Subcutaneous abdominal adipose tissue (tissue), 5 donors: ENCODE data around the gene GPC5.
A peak's percentile ranks its signal among the peaks of the same experiment; 100 is the strongest.

Source experiments
- H3K27ac ChIP-seq: one replicate; pipeline ENCODE4 v1.7.0; 2013; ENCODE audit warnings: low read depth, mild to moderate bottlenecking, inconsistent platforms, low read length, moderate library complexity
- H3K27me3 ChIP-seq, 5 donors: one replicate each; pipeline ENCODE4 v1.7.0; 2013; ENCODE audit warnings: low read length in 5 of 5, inconsistent platforms in 1 of 5; ENCODE audit not compliant: control insufficient read depth in 5 of 5, insufficient read depth in 4 of 5
- H3K36me3 ChIP-seq, 5 donors: one replicate each; pipeline ENCODE4 v1.7.0; 2013; ENCODE audit warnings: low read length in 5 of 5; ENCODE audit not compliant: control insufficient read depth in 5 of 5, insufficient read depth in 5 of 5
- H3K4me1 ChIP-seq, 5 donors: one replicate each; pipeline ENCODE4 v1.7.0; 2013; ENCODE audit warnings: low read length in 5 of 5, mild to moderate bottlenecking in 3 of 5, moderate library complexity in 1 of 5; ENCODE audit not compliant: control insufficient read depth in 5 of 5, insufficient read depth in 5 of 5
- H3K4me3 ChIP-seq, 5 donors: one replicate each; pipeline ENCODE4 v1.7.0; 2013; ENCODE audit warnings: low read length in 5 of 5, low read depth in 1 of 5
- H3K9ac ChIP-seq, 5 donors: one replicate each; pipeline ENCODE4 v1.7.0; 2013; ENCODE audit warnings: low read length in 5 of 5, mild to moderate bottlenecking in 4 of 5, moderate library complexity in 3 of 5
- H3K9me3 ChIP-seq, 5 donors: one replicate each; pipeline ENCODE4 v1.7.0; 2013; ENCODE audit warnings: low read length in 5 of 5; ENCODE audit not compliant: control insufficient read depth in 5 of 5
- donor health status: healthy.
- donor health status: healthy.
- donor health status: healthy.
- donor health status: healthy.
- donor health status: healthy.

GPC5 gene

GRCh38 chr13:91946498-91947070 lies 548.2 kb downstream of the GPC5 start:
- Histone ChIP-seq H3K4me1 (no peaks in the 10 kb centered on the region), H3K27me3 (no peaks in the 10 kb centered on the region), H3K4me3 (peak overlapping the region in 1 of 5 donors; percentile 29), H3K9me3 (no peaks in the 10 kb centered on the region), H3K27ac (no peak overlapping the region), H3K36me3 (no peaks in the 10 kb centered on the region), H3K9ac (no peak overlapping the region)

DNA sequence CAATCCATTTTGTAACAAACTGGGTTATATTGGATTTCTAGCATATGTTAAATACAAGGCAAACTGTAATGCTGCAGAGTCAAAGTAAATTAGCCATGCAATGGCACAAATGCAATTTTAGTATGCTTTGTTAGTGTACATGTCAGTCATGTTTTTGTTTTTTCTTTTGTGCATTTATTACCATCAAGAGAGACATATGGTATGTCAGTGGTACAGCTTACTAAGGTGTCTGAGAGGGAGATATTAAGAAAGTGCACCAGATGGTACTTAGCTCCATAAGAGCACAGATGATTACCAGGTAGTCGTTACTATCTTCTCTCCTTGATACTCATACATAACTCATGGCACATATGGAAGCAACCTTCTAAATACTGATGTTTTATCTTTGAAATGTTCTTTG lies 550.3 kb downstream of the GPC5 start:
- Histone ChIP-seq H3K4me3 (no peak overlapping the region), H3K27ac (no peak overlapping the region), H3K9ac (no peak overlapping the region), H3K4me1 (no peaks in the 10 kb centered on the region), H3K36me3 (no peaks in the 10 kb centered on the region), H3K9me3 (no peaks in the 10 kb centered on the region), H3K27me3 (no peaks in the 10 kb centered on the region)

DNA sequence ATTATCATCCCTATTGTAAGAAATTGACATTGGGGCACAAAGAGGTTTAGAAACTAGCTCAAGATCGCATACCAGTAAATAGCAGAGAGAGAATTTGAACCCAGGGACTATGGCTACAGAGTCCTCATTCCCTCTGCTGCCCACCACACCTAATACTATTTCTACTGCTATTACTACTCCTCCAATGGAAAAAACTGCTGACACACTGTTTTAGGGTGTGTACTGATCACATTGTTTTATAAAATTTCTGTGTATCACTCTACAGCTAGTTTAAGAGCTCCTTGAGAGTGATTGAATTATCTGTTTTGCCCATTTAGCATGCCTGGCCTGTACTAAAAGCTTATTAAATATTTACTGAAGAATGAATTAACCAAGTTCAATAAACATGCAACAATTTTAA lies 552.4 kb downstream of the GPC5 start:
- no peaks in the 10 kb centered on the region for H3K27me3 ChIP-seq
- no peaks in the 10 kb centered on the region for H3K36me3 ChIP-seq
- H3K4me3 ChIP-seq, result no peak overlapping the region
- H3K9me3 ChIP-seq, result peaks cover 0 to 2% (median 0%) of the 10 kb centered on the region in 5 donors
- H3K4me1 ChIP-seq, result no peaks in the 10 kb centered on the region
- no peak overlapping the region for H3K9ac ChIP-seq
- no peak overlapping the region for H3K27ac ChIP-seq

GRCh38 chr13:91955546-91956355 lies 557.3 kb downstream of the GPC5 start:
- H3K4me1 ChIP-seq, result no peaks in the 10 kb centered on the region
- H3K27ac ChIP-seq, result no peak overlapping the region
- no peaks in the 10 kb centered on the region for H3K36me3 ChIP-seq
- H3K4me3 ChIP-seq, result no peak overlapping the region
- H3K27me3 ChIP-seq, result no peaks in the 10 kb centered on the region
- peaks cover 0 to 5% (median 0%) of the 10 kb centered on the region in 5 donors for H3K9me3 ChIP-seq
- H3K9ac ChIP-seq, result no peak overlapping the region

GRCh38 chr13:91960947-91961346 lies 562.5 kb downstream of the GPC5 start:
- H3K4me3 ChIP-seq, result no peak overlapping the region
- H3K9ac ChIP-seq, result no peak overlapping the region
- H3K27ac ChIP-seq, result no peak overlapping the region
- no peaks in the 10 kb centered on the region for H3K4me1 ChIP-seq
- no peaks in the 10 kb centered on the region for H3K36me3 ChIP-seq
- H3K9me3 ChIP-seq, result peaks cover 0 to 9% (median 6%) of the 10 kb centered on the region in 5 donors
- no peaks in the 10 kb centered on the region for H3K27me3 ChIP-seq

GRCh38 chr13:91962946-91963345 lies 564.5 kb downstream of the GPC5 start:
- Histone ChIP-seq H3K4me1 (no peaks in the 10 kb centered on the region), H3K27ac (no peak overlapping the region), H3K9me3 (peaks cover 0 to 9% (median 6%) of the 10 kb centered on the region in 5 donors), H3K27me3 (no peaks in the 10 kb centered on the region), H3K36me3 (no peaks in the 10 kb centered on the region), H3K9ac (no peak overlapping the region), H3K4me3 (no peak overlapping the region)

DNA sequence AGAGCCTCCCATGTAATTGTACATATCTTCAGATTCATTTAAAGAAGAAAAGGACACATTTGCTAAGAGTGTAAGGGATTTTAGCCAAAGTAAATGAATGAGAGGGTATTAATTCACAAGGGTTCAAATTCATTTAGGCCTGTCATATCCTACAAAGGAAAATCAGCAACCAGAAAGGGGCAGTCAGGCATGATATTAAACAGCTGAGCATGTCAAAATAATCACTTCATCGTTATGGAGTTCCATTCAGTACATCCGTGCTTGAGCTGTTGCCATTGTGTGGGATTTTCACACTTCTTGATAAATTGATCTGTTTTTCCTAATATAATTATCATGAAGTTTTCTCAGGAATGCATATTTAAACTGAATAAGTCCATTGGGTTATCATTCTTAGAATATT lies 567.1 kb downstream of the GPC5 start:
- no peak overlapping the region for H3K4me3 ChIP-seq
- H3K9me3 ChIP-seq, result peaks cover 0 to 8% (median 4%) of the 10 kb centered on the region in 5 donors
- H3K9ac ChIP-seq, result no peak overlapping the region
- no peak overlapping the region for H3K27ac ChIP-seq
- no peaks in the 10 kb centered on the region for H3K36me3 ChIP-seq
- no peaks in the 10 kb centered on the region for H3K4me1 ChIP-seq
- no peaks in the 10 kb centered on the region for H3K27me3 ChIP-seq

- no peaks in the 10 kb centered on the region for H3K27me3 ChIP-seq
- H3K9ac ChIP-seq, result no peak overlapping the region
- no peak overlapping the region for H3K4me3 ChIP-seq
- no peaks in the 10 kb centered on the region for H3K36me3 ChIP-seq
- no peaks in the 10 kb centered on the region for H3K4me1 ChIP-seq
- peaks cover 0 to 5% (median 4%) of the 10 kb centered on the region in 5 donors for H3K9me3 ChIP-seq
- no peak overlapping the region for H3K27ac ChIP-seq
These were observed 580.1 kb downstream of the GPC5 start for GRCh38 chr13:91978571-91978970.

- H3K27ac ChIP-seq, result no peak overlapping the region
- no peaks in the 10 kb centered on the region for H3K9me3 ChIP-seq
- H3K9ac ChIP-seq, result no peak overlapping the region
- H3K27me3 ChIP-seq, result no peaks in the 10 kb centered on the region
- no peaks in the 10 kb centered on the region for H3K36me3 ChIP-seq
- H3K4me1 ChIP-seq, result no peaks in the 10 kb centered on the region
- no peak overlapping the region for H3K4me3 ChIP-seq
These were observed 588.5 kb downstream of the GPC5 start for GRCh38 chr13:91986761-91987483.

GRCh38 chr13:91988331-91988730 lies 589.9 kb downstream of the GPC5 start:
- H3K4me1 ChIP-seq, result no peaks in the 10 kb centered on the region
- H3K27me3 ChIP-seq, result no peaks in the 10 kb centered on the region
- H3K27ac ChIP-seq, result no peak overlapping the region
- H3K9ac ChIP-seq, result no peak overlapping the region
- H3K36me3 ChIP-seq, result no peaks in the 10 kb centered on the region
- no peak overlapping the region for H3K4me3 ChIP-seq
- H3K9me3 ChIP-seq, result no peaks in the 10 kb centered on the region
